GM15510 (cell line): Measurements from ENCODE around the gene BPIFB6.

Source experiments
- POLR2A ChIP-seq: IDR thresholded peaks from 3 replicates; pipeline ENCODE4 v1.6.1; 2011; ENCODE audit warnings: borderline replicate concordance; ENCODE audit not compliant: insufficient read length; ENCODE audit errors: extremely low read depth

BPIFB6 gene

GRCh38 chr20:32991792-32992641, 39.4 kb upstream of the BPIFB6 start:
- TF ChIP-seq POLR2A: no peak

DNA sequence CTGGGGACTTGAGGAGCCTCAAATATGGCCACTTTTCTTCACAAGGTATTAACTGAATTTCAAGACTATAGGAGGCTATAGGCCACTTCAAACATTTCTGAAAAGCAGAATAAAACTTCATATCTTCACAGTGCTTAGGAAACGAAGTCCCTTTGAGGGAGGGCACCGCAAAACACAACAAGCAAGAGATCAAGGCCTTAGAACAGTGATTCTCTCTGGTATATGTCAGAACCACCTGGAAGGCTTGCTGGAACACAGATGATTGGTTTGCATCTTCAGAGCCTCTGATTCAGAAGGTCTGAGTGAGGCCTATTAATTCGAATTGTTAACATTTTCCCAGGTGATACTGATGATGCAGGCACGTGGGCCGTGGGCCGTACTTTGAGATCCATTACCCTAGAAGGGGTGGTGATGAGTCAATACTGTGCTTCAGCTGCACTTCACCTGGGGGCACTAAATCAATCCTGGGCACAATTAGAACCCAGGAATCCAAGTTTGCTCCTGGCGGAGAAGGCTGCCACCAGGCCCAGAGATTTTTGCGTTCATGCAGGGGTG, 37.9 kb upstream of the BPIFB6 start:
- TF ChIP-seq POLR2A: no peak

DNA sequence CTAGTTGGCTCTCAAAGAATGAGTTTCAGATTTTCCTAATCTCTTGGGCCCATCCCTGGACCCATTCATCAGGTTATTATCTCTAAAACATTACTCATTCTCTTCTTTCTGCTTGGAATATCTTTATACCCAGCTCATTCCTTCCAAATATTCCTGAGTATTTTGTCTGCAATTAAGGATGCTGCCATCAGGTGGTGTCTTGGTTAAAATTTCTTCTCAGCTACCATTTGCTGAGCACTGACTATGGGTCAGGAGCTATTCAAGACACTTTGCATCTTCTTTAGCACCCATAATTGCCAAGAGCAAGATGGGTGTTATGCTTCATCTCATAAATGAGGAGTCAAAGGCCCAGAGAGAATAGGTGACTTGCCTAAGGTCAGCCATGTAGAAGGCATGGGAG, 35.6 kb upstream of the BPIFB6 start:
- no peak for TF ChIP-seq POLR2A

DNA sequence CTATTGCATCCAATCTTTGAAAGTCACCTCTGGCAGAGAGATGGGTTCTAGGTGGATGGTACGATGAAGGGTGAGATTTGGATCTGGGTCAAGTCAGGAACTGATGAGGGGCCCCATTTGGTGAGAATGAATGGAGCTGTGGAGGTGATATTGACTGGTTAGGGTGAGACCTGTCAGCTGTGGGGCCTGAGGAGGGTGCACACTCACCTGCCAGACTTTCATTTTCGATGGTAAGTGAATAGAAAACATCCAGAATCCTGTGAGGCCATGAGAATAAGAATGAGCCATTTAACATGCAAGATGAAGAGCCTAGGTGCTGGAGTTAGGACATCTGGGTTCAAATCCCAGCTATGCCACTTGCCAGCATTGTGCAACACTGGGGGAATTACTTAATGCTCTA, 34.0 kb upstream of the BPIFB6 start:
- no peak for TF ChIP-seq POLR2A

GRCh38 chr20:32999603-33000250, 31.7 kb upstream of the BPIFB6 start:
- TF ChIP-seq POLR2A: no peak

DNA sequence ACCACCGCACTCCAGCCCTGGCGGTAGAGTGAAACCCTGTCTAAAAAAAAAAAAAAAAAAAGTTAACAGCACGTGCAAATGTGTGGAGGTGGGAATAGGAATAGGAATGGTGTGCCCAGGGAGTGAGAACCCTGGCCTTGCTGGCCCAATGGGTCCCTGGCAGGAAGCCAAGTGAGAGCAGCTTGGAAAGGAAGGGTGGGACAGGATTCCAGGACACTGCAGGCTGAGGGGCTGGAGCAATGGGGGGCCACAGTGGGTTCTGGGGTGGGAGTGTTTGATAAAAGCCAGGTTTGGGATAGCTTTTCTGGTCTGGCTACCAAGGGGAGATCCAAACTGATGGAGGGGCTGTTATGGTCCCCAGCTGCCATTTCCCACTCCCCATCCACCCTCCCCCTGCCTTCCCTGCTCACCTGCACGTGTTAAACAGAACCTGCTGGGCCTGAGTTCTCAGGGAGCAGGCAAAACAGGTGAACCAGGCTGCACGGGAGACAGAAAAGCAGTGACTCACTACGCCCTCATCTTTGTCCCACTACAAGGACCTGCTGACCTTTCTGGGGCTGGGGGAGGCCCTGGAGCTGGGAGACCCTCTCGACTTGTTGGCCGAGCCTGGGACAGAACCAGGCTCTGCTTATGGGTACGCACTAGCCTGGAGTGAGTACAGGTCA, 30.5 kb upstream of the BPIFB6 start:
- TF ChIP-seq POLR2A: no peak

GRCh38 chr20:33002087-33002808, 29.2 kb upstream of the BPIFB6 start:
- no peak for TF ChIP-seq POLR2A

DNA sequence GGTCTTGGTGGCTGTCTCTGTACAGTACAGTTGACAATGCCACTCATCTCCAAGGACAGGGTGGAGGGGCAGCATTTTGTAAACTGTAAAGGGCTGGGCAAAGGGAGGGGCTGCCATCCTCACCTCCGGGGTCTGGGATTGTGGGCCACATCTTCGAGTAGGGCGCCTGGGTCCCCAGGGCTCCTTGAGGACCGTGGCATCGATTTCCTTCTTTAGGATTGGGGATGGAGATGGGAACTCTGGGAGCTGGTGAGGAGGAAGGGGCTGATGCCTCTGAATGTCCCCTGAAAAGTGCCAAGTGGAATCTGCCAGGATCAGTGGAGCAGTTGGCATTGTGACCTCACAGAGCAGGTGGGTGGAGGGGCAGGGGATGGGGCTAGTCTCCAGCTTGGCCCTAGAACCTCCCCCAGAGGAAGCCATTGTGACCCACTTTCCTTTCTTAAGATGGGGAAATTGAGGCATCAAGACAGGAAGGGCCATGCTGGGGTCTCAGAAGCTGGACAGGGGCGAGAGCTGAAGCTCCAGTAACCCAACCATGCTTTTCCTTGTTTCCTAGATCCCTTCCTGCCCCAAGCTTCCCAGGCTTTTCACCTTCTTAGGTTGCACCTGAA, 27.2 kb upstream of the BPIFB6 start, which contains the start of gene SUN5:
SUN5 (minus strand) TSS at position 293 of the 611 bp plus-strand sequence; CDS start at position 200, 93 bp downstream.
- no peak for TF ChIP-seq POLR2A

GRCh38 chr20:33005132-33005566, 26.3 kb upstream of the BPIFB6 start:
- no peak for TF ChIP-seq POLR2A

GRCh38 chr20:33005908-33006775, 25.3 kb upstream of the BPIFB6 start:
- no peak for TF ChIP-seq POLR2A

DNA sequence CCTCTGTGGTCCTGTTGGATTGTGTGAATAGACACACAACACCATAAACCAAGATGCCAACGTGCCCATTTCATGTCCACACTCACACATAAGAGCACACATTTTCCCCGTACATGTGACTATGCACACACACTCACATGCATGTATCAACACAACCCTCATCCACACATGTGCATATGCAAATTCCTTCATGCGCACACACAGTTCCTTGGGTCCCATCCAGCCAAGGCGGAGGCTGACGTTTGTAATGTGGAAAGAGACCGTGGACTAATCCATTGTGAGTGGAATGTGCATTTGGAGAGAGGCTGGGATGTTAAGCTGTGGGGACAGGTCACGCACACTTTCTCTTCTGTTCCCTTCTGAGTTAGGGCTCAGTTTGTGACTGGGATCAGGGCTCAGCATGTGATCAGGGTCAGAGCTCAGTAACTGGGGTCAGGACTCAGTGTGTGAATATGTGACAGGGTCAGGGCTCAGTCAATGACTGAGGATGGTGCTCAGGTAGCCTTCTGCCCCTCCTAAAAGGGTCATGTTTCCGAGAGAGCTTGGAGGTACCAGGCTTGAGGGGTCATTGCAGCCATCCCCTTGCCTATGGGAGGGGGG, 24.6 kb upstream of the BPIFB6 start:
- TF ChIP-seq POLR2A: no peak
